B cell (primary cell): Measurements from ENCODE around the gene GRK5. TPM values are rescaled to one million over a fixed set of nuclear protein-coding genes. Genes with fewer than 3 reads are reported as not detected.

Experiments
- ATAC-seq: fragments of 200-7000 bp; cut with Tn5 transposase; one replicate; pipeline ENCODE4 v1.10.0; 2021; ENCODE audit warnings: low read depth, mild to moderate bottlenecking, moderate number of reproducible peaks, moderate library complexity
- CTCF ChIA-PET: fragments of 350-600 bp; sonication (Branson Sonifier 250); formaldehyde crosslinking; loops from one replicate; lab custom pipeline; 2021; ENCODE audit warnings: antibody characterized with exemption, inconsistent platforms; lab: Charles Lee
- POLR2A ChIA-PET: fragments of 350-600 bp; sonication (Branson Sonifier 250); formaldehyde crosslinking; loops from one replicate; lab custom pipeline; 2021; ENCODE audit warnings: antibody characterized with exemption; lab: Charles Lee
- DNase-seq: peaks from one replicate; pipeline ENCODE4 v3.0.0; 2013
- H2AFZ ChIP-seq: 2 replicates; pipeline ENCODE4 v1.6.1; 2012; ENCODE audit warnings: mild to moderate bottlenecking, low read depth, low read length; ENCODE audit not compliant: insufficient read depth, poor library complexity, severe bottlenecking
- H3K27ac ChIP-seq, 2 donors: 1 replicate in 1 of 2; 2 replicates in 1 of 2; pipeline ENCODE4 v1.5.1; 2012 to 2013; ENCODE audit warnings: low read length in 2 of 2, mild to moderate bottlenecking in 2 of 2, moderate library complexity in 1 of 2
- H3K27me3 ChIP-seq, 4 experiments: fragments of 200-600 bp in 1 of 4; sonication (generic) in 1 of 4; replicated peaks in 1 of 4; 1 replicate in 2 of 4; 2 replicates in 2 of 4; pipeline versions ENCODE4 v1.6.1 to v1.7.0; 2013 to 2016; ENCODE audit warnings: low read length in 3 of 4, mild to moderate bottlenecking in 2 of 4, mixed read lengths in 1 of 4, moderate library complexity in 1 of 4; ENCODE audit not compliant: insufficient read depth in 4 of 4, control insufficient read depth in 3 of 4; ENCODE audit errors: control extremely low read depth in 1 of 4
- H3K36me3 ChIP-seq, 2 experiments: replicated peaks in 1 of 2; 1 replicate in 1 of 2; 2 replicates in 1 of 2; pipeline versions ENCODE4 v1.6.1 to v1.7.1; 2013; ENCODE audit warnings: low read length in 1 of 2; ENCODE audit not compliant: insufficient read depth in 2 of 2, control insufficient read depth in 1 of 2; ENCODE audit errors: control extremely low read depth in 1 of 2, extremely low read depth in 1 of 2
- H3K4me1 ChIP-seq, 2 donors: fragments of 200-600 bp in 1 of 2; sonication (generic) in 1 of 2; 1 replicate in 1 of 2; 2 replicates in 1 of 2; pipeline versions ENCODE4 v1.5.1 to v1.6.1; 2013 to 2017; ENCODE audit warnings: low read length in 2 of 2; ENCODE audit not compliant: control insufficient read depth in 2 of 2, insufficient read depth in 2 of 2
- H3K4me2 ChIP-seq: replicated peaks from 2 replicates; pipeline ENCODE3; 2012; ENCODE audit warnings: mild to moderate bottlenecking, low read depth, low read length; ENCODE audit not compliant: poor library complexity, severe bottlenecking
- H3K4me3 ChIP-seq, 5 experiments: fragments of 200-600 bp in 1 of 5; sonication (generic) in 1 of 5; 1 replicate in 3 of 5; 2 replicates in 2 of 5; pipeline versions ENCODE4 v1.5.1 to v1.7.0; 2011 to 2016; ENCODE audit warnings: low read length in 4 of 5, mild to moderate bottlenecking in 4 of 5, low read depth in 2 of 5, control low read depth in 1 of 5, moderate library complexity in 1 of 5; ENCODE audit not compliant: insufficient read depth in 1 of 5; ENCODE audit errors: control extremely low read depth in 1 of 5, extremely low read depth in 1 of 5
- H3K79me2 ChIP-seq: fragments of 200-600 bp; sonication (generic); one replicate; pipeline ENCODE4 v1.6.0; 2016; ENCODE audit warnings: low read length; ENCODE audit not compliant: control insufficient read depth, insufficient read depth
- H3K9ac ChIP-seq: fragments of 200-600 bp; sonication (generic); 2 replicates; pipeline ENCODE4 v1.6.1; 2017; ENCODE audit warnings: mild to moderate bottlenecking, low read length, moderate library complexity
- H3K9me3 ChIP-seq, 3 donors: one replicate each; pipeline versions ENCODE4 v1.6.1 to v1.7.1; 2013; ENCODE audit warnings: low read length in 2 of 3; ENCODE audit not compliant: control insufficient read depth in 2 of 3, insufficient read depth in 1 of 3; ENCODE audit errors: control extremely low read depth in 1 of 3
- H4K20me1 ChIP-seq: 2 replicates; pipeline ENCODE4 v1.6.0; 2012; ENCODE audit warnings: mild to moderate bottlenecking, low read length; ENCODE audit not compliant: insufficient read depth, control insufficient read depth, poor library complexity, severe bottlenecking
- H3K27ac Mint-ChIP-seq: one replicate; pipeline ENCODE4 v1.8.0; 2021; ENCODE audit warnings: mixed read lengths
- H3K27me3 Mint-ChIP-seq: one replicate; pipeline ENCODE4 v1.8.0; 2021; ENCODE audit warnings: mixed read lengths
- H3K4me1 Mint-ChIP-seq: one replicate; pipeline ENCODE4 v1.8.0; 2021; ENCODE audit warnings: mixed read lengths
- H3K4me3 Mint-ChIP-seq: one replicate; pipeline ENCODE4 v1.8.0; 2021; ENCODE audit warnings: mixed read lengths
- H3K9me3 Mint-ChIP-seq: one replicate; pipeline ENCODE4 v1.8.0; 2022; ENCODE audit warnings: mixed read lengths; ENCODE audit not compliant: insufficient read depth
- EZH2 ChIP-seq: IDR thresholded peaks from 2 replicates; pipeline ENCODE4 v1.6.1; 2012; ENCODE audit warnings: borderline replicate concordance, low read depth, mild to moderate bottlenecking, moderate library complexity, low read length; ENCODE audit not compliant: insufficient read depth, poor library complexity, severe bottlenecking
- WGBS: methylation state at CpG from one replicate; pipeline ENCODE4 v1.1.5; 2013; ENCODE audit warnings: missing lambda C conversion rate; ENCODE audit not compliant: insufficient coverage; 5-methylcytosine and 5-hydroxymethylcytosine counted together
- intact Hi-C: fragments of 100-400 bp; cut with micrococcal nuclease; formaldehyde crosslinking; loops from one replicate; pipeline ENCODE4 v1.10.0; 2022
- polyA plus RNA-seq: library from polyadenylated mRNA; depleted of rRNA; stranded (reverse); fragments of >200 nt; gene quantifications from 2 replicates; pipeline ENCODE4 v1.2.3, GENCODE V29; 2012
- total RNA-seq, 2 donors: library from RNA; stranded (reverse); fragments of 120-200 nt in 1 of 2; gene quantifications; 1 replicate in 1 of 2; 2 replicates in 1 of 2; pipeline versions ENCODE4 v1.2.3 to v1.2.4, GENCODE V29; 2013 to 2022
- TF ChIP-seq, protein P1 (sequence below): fragments of 200-600 bp; IDR thresholded peaks from one replicate; pipeline ENCODE4 v1.8.0; 2022; ENCODE audit warnings: antibody characterized with exemption, mild to moderate bottlenecking

Gene GRK5
- total and polyA plus RNA-seq, 2 donors (not counting 1 experiment from before 2014, with no cell fraction given), result 21.9 to 54.8 TPM

DNA sequence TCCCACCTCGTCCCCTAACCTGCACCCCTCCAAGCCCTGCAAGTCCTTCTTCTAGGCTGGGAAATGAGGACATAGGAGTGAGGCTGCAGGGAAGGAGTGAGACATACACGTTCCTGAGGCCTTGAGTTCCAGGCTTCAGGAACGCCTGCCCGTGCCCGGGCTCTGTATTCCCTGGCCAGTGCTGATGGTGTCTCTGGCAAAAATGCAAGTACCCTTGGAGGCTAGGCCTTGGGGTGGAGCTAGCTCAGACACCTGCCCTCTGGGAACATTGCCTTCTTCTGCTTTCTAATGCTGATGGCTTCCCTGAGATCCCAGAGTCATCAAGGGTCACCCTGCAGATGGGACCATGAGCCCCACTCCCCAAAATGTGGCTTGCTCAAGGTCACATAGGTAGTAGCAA, 76.0 kb downstream of the GRK5 start:
- Histone ChIP-seq H3K36me3 (peaks cover 0 to under 1% of the 10 kb centered on the region in 2 experiments), H3K4me2 (peak overlapping the region; percentile 54), H3K4me1 (peaks cover 43 to 57% of the 10 kb centered on the region in 2 donors), H3K27me3 (no peaks in the 10 kb centered on the region), H4K20me1 (peaks cover 4% of the 10 kb centered on the region), H3K9me3 (no peaks in the 10 kb centered on the region), H3K9ac (no peak overlapping the region), H3K79me2 (peaks cover 96% of the 10 kb centered on the region), H2AFZ (no peak overlapping the region), H3K4me3 (no peak overlapping the region), H3K27ac (peak overlapping the region; percentile 65 to 74)
- intact Hi-C loops, result no loop called here
- no peak for TF ChIP-seq EZH2
- TF ChIP-seq, protein P1, sequence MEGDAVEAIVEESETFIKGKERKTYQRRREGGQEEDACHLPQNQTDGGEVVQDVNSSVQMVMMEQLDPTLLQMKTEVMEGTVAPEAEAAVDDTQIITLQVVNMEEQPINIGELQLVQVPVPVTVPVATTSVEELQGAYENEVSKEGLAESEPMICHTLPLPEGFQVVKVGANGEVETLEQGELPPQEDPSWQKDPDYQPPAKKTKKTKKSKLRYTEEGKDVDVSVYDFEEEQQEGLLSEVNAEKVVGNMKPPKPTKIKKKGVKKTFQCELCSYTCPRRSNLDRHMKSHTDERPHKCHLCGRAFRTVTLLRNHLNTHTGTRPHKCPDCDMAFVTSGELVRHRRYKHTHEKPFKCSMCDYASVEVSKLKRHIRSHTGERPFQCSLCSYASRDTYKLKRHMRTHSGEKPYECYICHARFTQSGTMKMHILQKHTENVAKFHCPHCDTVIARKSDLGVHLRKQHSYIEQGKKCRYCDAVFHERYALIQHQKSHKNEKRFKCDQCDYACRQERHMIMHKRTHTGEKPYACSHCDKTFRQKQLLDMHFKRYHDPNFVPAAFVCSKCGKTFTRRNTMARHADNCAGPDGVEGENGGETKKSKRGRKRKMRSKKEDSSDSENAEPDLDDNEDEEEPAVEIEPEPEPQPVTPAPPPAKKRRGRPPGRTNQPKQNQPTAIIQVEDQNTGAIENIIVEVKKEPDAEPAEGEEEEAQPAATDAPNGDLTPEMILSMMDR, result no peak
- ChIA-PET POLR2A (interaction anchor here (0.6 to 2.5 kb wide), 3 partner anchors 14 to 29 kb away, joined by 6 to 14 read pairs (median 6); no protein-coding TSS in a partner anchor), CTCF (interaction anchor here (1.1 to 3.2 kb wide), 4 partner anchors 10 to 74 kb away, joined by 4 to 11 read pairs (median 5); no protein-coding TSS in a partner anchor)
- DNase-seq (no peak), ATAC-seq (no peak)
- Mint-ChIP-seq H3K4me3 (peak overlapping the region; percentile 63), H3K9me3 (no peaks in the 10 kb centered on the region), H3K27me3 (no peaks in the 10 kb centered on the region), H3K27ac (peak overlapping the region; percentile 85), H3K4me1 (peaks cover 78% of the 10 kb centered on the region)
- WGBS, result 96% methylated on average over 4 of the region's 5 CpGs

DNA sequence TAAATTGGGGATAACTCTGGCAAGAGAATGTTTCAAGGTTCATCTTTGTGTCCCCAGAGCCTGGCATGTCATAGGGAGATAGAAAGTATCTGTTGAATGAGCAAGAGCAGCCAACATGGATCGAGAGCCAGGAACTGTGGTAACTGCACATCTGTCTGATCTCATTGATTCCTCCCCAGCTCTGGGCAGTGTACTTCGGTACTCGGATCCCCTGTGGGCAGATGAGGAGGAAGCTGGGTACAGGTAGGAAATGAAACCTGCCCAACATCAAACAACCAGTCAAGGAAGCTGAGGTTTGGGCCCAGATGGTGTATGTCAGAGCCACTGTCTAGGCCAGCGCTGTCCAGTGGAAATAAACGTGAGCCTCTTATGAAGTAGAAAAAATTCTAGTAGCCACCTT, 76.4 kb downstream of the GRK5 start:
- CTCF ChIA-PET, result interaction anchor here (1.1 to 3.2 kb wide), 4 partner anchors 13 to 77 kb away, joined by 3 to 11 read pairs (median 4); no protein-coding TSS in a partner anchor
- H3K27me3 ChIP-seq, result no peaks in the 10 kb centered on the region

More for the DNA sequence above, 76.4 kb downstream of the GRK5 start:
- Mint-ChIP-seq H3K4me3 (peak overlapping the region; percentile 63), H3K4me1 (peaks cover 81% of the 10 kb centered on the region), H3K9me3 (no peaks in the 10 kb centered on the region), H3K27me3 (no peaks in the 10 kb centered on the region), H3K27ac (peak overlapping the region; percentile 85)
- no peaks in the 10 kb centered on the region for H3K9me3 ChIP-seq
- H3K4me3 ChIP-seq, result no peak overlapping the region
- TF ChIP-seq, protein P1, result no peak
- TF ChIP-seq EZH2, result no peak
- DNase-seq (peak; percentile 78), ATAC-seq (peak; percentile 93)
- 0% methylated on average over 2 of the region's 5 CpGs for WGBS
- H2AFZ ChIP-seq, result no peak overlapping the region
- POLR2A ChIA-PET, result interaction anchor here (1.1 to 2.5 kb wide), 2 partner anchors 14 to 22 kb away, joined by 6 to 14 read pairs; no protein-coding TSS in a partner anchor
- peak overlapping the region; percentile 54 for H3K4me2 ChIP-seq
- H3K9ac ChIP-seq, result no peak overlapping the region
- peaks cover 96% of the 10 kb centered on the region for H3K79me2 ChIP-seq
- H3K4me1 ChIP-seq, result peaks cover 47 to 60% of the 10 kb centered on the region in 2 donors
- H3K27ac ChIP-seq, result peak overlapping the region; percentile 65 to 74
- intact Hi-C loops, result loop anchor here (1.0 kb wide), 2 partner anchors 15 to 22 kb away; no protein-coding TSS in a partner anchor
- H4K20me1 ChIP-seq, result peaks cover 5% of the 10 kb centered on the region
- H3K36me3 ChIP-seq, result peaks cover 0 to 4% of the 10 kb centered on the region in 2 experiments
